SK-N-SH treated with all-trans-retinoic acid at 6 μM for 48 hours (cell line): ENCODE results near the gene ZMAT3.

ENCODE experiments used
- ATAC-seq: fragments of 200-7000 bp; cut with Tn5 transposase; 3 replicates; pipeline ENCODE4 v1.9.1; 2020; ENCODE audit warnings: mild to moderate bottlenecking, moderate library complexity
- ARNTL ChIP-seq: fragments of 450-650 bp; formaldehyde crosslinking; IDR thresholded peaks from 2 replicates; pipeline ENCODE4 v1.5.0; 2020; ENCODE audit warnings: low read depth, mild to moderate bottlenecking, moderate library complexity, borderline replicate concordance
- BACH2 ChIP-seq: fragments of 250-450 bp; sonication (Bioruptor Pico); IDR thresholded peaks from 2 replicates; pipeline ENCODE4 v1.9.0; 2021; ENCODE audit warnings: mild to moderate bottlenecking, borderline replicate concordance
- CREB5 ChIP-seq: fragments of 250-450 bp; sonication (Bioruptor Pico); IDR thresholded peaks from 2 replicates; pipeline ENCODE4 v1.5.1; 2020; ENCODE audit warnings: low read depth, mild to moderate bottlenecking, moderate library complexity
- CSDC2 ChIP-seq: fragments of 250-450 bp; sonication (Bioruptor Pico); IDR thresholded peaks from 2 replicates; pipeline ENCODE4 v1.5.0; 2020; ENCODE audit warnings: mild to moderate bottlenecking, moderate library complexity
- CSRNP3 ChIP-seq: fragments of 250-450 bp; sonication (Bioruptor Pico); IDR thresholded peaks from 2 replicates; pipeline ENCODE4 v1.5.1; 2021; ENCODE audit warnings: mild to moderate bottlenecking, moderate library complexity
- ESRRG ChIP-seq: fragments of 250-450 bp; sonication (Bioruptor Pico); IDR thresholded peaks from 2 replicates; pipeline ENCODE4 v1.6.1; 2021; ENCODE audit warnings: mild to moderate bottlenecking
- GLIS3 ChIP-seq: fragments of 250-450 bp; sonication (Bioruptor Pico); IDR thresholded peaks from 2 replicates; pipeline ENCODE4 v1.5.0; 2020; ENCODE audit warnings: mild to moderate bottlenecking, moderate library complexity
- ISL1 ChIP-seq: fragments of 250-450 bp; sonication (Bioruptor Pico); IDR thresholded peaks from 2 replicates; pipeline ENCODE4 v2.1.2; 2022; ENCODE audit warnings: mild to moderate bottlenecking, moderate library complexity
- OSR1 ChIP-seq: fragments of 250-450 bp; sonication (Bioruptor Pico); IDR thresholded peaks from 2 replicates; pipeline ENCODE4 v1.8.0; 2022; ENCODE audit warnings: moderate library complexity, mild to moderate bottlenecking, inconsistent platforms
- RARB ChIP-seq: fragments of 250-450 bp; sonication (Bioruptor Pico); IDR thresholded peaks from 2 replicates; pipeline ENCODE4 v1.8.0; 2021; ENCODE audit warnings: mild to moderate bottlenecking, moderate library complexity
- SNAI2 ChIP-seq: fragments of 250-450 bp; sonication (Bioruptor Pico); IDR thresholded peaks from 2 replicates; pipeline ENCODE4 v1.5.0; 2020; ENCODE audit warnings: mild to moderate bottlenecking, moderate library complexity
- TCF4 ChIP-seq: fragments of 250-450 bp; sonication (Bioruptor Pico); IDR thresholded peaks from 2 replicates; pipeline ENCODE4 v1.8.0; 2021; ENCODE audit warnings: mild to moderate bottlenecking, moderate library complexity, borderline replicate concordance
- TOX ChIP-seq: fragments of 250-450 bp; sonication (Bioruptor Pico); IDR thresholded peaks from 2 replicates; pipeline ENCODE4 v1.8.0; 2021; ENCODE audit warnings: mild to moderate bottlenecking, moderate library complexity, borderline replicate concordance
- TSHZ2 ChIP-seq: fragments of 250-450 bp; sonication (Bioruptor Pico); IDR thresholded peaks from 2 replicates; pipeline ENCODE4 v1.5.0; 2020; ENCODE audit warnings: mild to moderate bottlenecking, moderate library complexity
- ZC3H10 ChIP-seq: fragments of 250-450 bp; sonication (Bioruptor Pico); IDR thresholded peaks from 2 replicates; pipeline ENCODE4 v1.5.1; 2021; ENCODE audit warnings: mild to moderate bottlenecking, moderate library complexity
- ZFP3 ChIP-seq: fragments of 250-450 bp; sonication (Bioruptor Pico); IDR thresholded peaks from 2 replicates; pipeline ENCODE4 v1.5.0; 2020; ENCODE audit warnings: mild to moderate bottlenecking, moderate library complexity
- ZNF565 ChIP-seq: fragments of 450-650 bp; formaldehyde crosslinking; conservative IDR thresholded peaks from 2 replicates; pipeline ENCODE4 v1.5.0; 2020; ENCODE audit warnings: low read depth, mild to moderate bottlenecking, moderate library complexity
- ZNF70 ChIP-seq: fragments of 450-650 bp; formaldehyde crosslinking; IDR thresholded peaks from 2 replicates; pipeline ENCODE4 v1.5.0; 2020; ENCODE audit warnings: mild to moderate bottlenecking, moderate library complexity
- ZNF8 ChIP-seq: fragments of 450-650 bp; formaldehyde crosslinking; IDR thresholded peaks from 2 replicates; pipeline ENCODE4 v1.5.0; 2020; ENCODE audit warnings: mild to moderate bottlenecking, moderate library complexity
- TF ChIP-seq, protein P1 (sequence below): fragments of 250-450 bp; sonication (Bioruptor Pico); IDR thresholded peaks from 2 replicates; pipeline ENCODE4 v1.8.0; 2020; ENCODE audit warnings: mild to moderate bottlenecking, moderate library complexity, borderline replicate concordance
- TF ChIP-seq, protein P2 (sequence below): fragments of 250-450 bp; sonication (Bioruptor Pico); IDR thresholded peaks from 2 replicates; pipeline ENCODE4 v1.8.0; 2021; ENCODE audit warnings: low read depth, mild to moderate bottlenecking, moderate library complexity, borderline replicate concordance

The ZMAT3 gene

GRCh38 chr3:179067839-179068238, 3.8 kb downstream of the ZMAT3 start (continued):
- TF ChIP-seq, protein P1, sequence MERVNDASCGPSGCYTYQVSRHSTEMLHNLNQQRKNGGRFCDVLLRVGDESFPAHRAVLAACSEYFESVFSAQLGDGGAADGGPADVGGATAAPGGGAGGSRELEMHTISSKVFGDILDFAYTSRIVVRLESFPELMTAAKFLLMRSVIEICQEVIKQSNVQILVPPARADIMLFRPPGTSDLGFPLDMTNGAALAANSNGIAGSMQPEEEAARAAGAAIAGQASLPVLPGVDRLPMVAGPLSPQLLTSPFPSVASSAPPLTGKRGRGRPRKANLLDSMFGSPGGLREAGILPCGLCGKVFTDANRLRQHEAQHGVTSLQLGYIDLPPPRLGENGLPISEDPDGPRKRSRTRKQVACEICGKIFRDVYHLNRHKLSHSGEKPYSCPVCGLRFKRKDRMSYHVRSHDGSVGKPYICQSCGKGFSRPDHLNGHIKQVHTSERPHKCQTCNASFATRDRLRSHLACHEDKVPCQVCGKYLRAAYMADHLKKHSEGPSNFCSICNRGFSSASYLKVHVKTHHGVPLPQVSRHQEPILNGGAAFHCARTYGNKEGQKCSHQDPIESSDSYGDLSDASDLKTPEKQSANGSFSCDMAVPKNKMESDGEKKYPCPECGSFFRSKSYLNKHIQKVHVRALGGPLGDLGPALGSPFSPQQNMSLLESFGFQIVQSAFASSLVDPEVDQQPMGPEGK (CRISPR knock-in tag): no peak

DNA sequence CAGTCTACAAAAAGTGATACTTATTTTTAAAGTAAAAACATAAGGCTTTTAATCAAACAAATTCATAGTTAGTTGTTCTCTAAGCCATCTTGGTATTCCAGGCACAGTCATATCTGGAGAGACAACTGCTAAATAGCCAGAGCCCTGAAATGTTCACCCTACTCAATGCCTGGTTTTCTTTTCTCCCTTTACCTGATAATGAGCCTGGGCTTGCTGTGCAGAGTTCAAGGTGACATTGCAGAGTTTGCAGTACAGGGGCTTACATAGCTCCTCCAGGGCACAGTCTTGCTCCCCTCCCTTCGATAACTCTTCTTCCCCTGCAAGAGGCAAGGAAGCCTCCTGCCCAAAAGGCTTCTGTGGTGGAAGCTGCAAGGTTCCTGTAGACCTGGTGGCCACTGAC, 4.3 kb downstream of the ZMAT3 start:
- no peak for TF ChIP-seq CSRNP3 (CRISPR knock-in tag)
- no peak for TF ChIP-seq ESRRG (CRISPR knock-in tag)
- TF ChIP-seq ARNTL (CRISPR knock-in tag): no peak
- TF ChIP-seq, protein P2, sequence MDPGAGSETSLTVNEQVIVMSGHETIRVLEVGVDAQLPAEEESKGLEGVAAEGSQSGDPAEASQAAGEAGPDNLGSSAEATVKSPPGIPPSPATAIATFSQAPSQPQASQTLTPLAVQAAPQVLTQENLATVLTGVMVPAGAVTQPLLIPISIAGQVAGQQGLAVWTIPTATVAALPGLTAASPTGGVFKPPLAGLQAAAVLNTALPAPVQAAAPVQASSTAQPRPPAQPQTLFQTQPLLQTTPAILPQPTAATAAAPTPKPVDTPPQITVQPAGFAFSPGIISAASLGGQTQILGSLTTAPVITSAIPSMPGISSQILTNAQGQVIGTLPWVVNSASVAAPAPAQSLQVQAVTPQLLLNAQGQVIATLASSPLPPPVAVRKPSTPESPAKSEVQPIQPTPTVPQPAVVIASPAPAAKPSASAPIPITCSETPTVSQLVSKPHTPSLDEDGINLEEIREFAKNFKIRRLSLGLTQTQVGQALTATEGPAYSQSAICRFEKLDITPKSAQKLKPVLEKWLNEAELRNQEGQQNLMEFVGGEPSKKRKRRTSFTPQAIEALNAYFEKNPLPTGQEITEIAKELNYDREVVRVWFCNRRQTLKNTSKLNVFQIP (CRISPR knock-in tag): no peak
- TF ChIP-seq CREB5: no peak
- no peak for TF ChIP-seq TOX (CRISPR knock-in tag)
- no peak for TF ChIP-seq GLIS3
- TF ChIP-seq BACH2: no peak
- TF ChIP-seq ZFP3 (CRISPR knock-in tag): no peak
- TF ChIP-seq, protein P1 (CRISPR knock-in tag): no peak
- TF ChIP-seq TCF4 (CRISPR knock-in tag): no peak
- no peak for TF ChIP-seq OSR1 (CRISPR knock-in tag)
- TF ChIP-seq SNAI2 (CRISPR knock-in tag): no peak
- TF ChIP-seq ISL1 (CRISPR knock-in tag): no peak
- TF ChIP-seq RARB (CRISPR knock-in tag): no peak
- TF ChIP-seq ZNF70 (CRISPR knock-in tag): no peak
- TF ChIP-seq CSDC2: no peak
- no peak for ATAC-seq

DNA sequence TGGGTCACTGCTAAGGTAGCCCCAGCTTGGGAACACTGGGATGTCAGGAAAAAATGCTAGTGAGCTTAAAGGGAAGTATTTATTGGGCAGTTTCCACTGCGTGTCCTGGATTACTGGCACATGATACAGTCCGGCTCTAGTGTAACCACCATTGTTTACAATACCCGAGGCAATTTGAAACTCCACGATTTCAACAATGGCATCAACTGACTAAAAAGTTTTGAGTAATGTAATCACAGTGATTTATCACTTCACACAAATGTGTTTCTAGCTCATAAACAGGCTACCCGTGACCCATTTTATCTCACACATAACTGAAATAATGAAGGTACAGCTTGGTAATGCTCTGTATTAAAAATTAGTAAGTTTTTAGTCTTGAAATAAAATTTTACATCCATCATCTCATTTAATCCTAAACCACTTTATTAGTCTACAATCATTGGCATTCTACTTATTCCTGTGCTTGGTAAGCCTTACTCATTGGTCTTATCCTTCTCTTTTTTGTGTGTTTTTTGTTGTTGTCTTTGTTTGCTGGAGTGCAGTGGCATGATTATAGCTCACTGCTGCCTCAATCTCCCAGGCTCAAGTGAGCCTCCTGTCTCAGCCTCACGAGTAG, 7.6 kb downstream of the ZMAT3 start:
- no peak for ATAC-seq
- TF ChIP-seq, protein P1 (CRISPR knock-in tag): no peak
- TF ChIP-seq SNAI2 (CRISPR knock-in tag) (no peak), ZC3H10 (no peak), CREB5 (no peak), TSHZ2 (CRISPR knock-in tag) (no peak), GLIS3 (no peak), CSRNP3 (CRISPR knock-in tag) (no peak), ZNF565 (no peak), ZFP3 (CRISPR knock-in tag) (no peak), ISL1 (CRISPR knock-in tag) (no peak), TOX (CRISPR knock-in tag) (no peak), RARB (CRISPR knock-in tag) (no peak), OSR1 (CRISPR knock-in tag) (no peak), BACH2 (no peak), ZNF8 (CRISPR knock-in tag) (no peak)
